ENCODE results near the gene TBKBP1.
"Not testable (repeated sequence)": the region's sequence is repeated elsewhere in the genome, so short reads cannot be mapped to it uniquely, and the experiment has no call there.

The TBKBP1 gene

GRCh38 chr17:47735139-47735464, 41.1 kb downstream of the TBKBP1 start:
- DNase-seq = no peak

GRCh38 chr17:47735536-47736011, 41.6 kb downstream of the TBKBP1 start:
- DNase-seq = no peak

- no peak for DNase-seq
These were observed 42.8 kb downstream of the TBKBP1 start for GRCh38 chr17:47736501-47737495.

GRCh38 chr17:47738178-47738577, 44.2 kb downstream of the TBKBP1 start:
- no peak for DNase-seq

GRCh38 chr17:47739150-47739549, 45.2 kb downstream of the TBKBP1 start:
- no peak for DNase-seq

- DNase-seq = not testable (repeated sequence)
These were observed 46.0 kb downstream of the TBKBP1 start for GRCh38 chr17:47739945-47740344.

GRCh38 chr17:47741109-47741792, 47.3 kb downstream of the TBKBP1 start:
- no peak for DNase-seq

- DNase-seq = no peak
These were observed 47.8 kb downstream of the TBKBP1 start for GRCh38 chr17:47741793-47742145.

GRCh38 chr17:47742319-47743181, 48.6 kb downstream of the TBKBP1 start:
- no peak for DNase-seq

- DNase-seq = no peak
These were observed 50.4 kb downstream of the TBKBP1 start for GRCh38 chr17:47744168-47745036.

GRCh38 chr17:47745037-47745380, 51.0 kb downstream of the TBKBP1 start:
- DNase-seq = no peak

GRCh38 chr17:47751471-47751870, 57.5 kb downstream of the TBKBP1 start:
- no peak for DNase-seq

GRCh38 chr17:47757386-47757785, 63.4 kb downstream of the TBKBP1 start:
- no peak for DNase-seq

- no peak for DNase-seq
These were observed 66.6 kb downstream of the TBKBP1 start for GRCh38 chr17:47760409-47761140.

All from GOT3 (cell line).